GM12864 (cell line): ENCODE data around the gene WT1.

ENCODE experiments used
- DNase-seq: peaks from one replicate; pipeline ENCODE4 v3.0.0-alpha.2; 2011; ENCODE audit warnings: low read depth
- H3K4me3 ChIP-seq: 2 replicates; pipeline ENCODE4 v1.5.1; 2011; ENCODE audit warnings: mild to moderate bottlenecking, low read depth, low read length, control low read depth
- TF ChIP-seq, protein P1 (sequence below): IDR thresholded peaks from 2 replicates; pipeline ENCODE4 v1.5.1; 2011; ENCODE audit warnings: low read depth, mild to moderate bottlenecking, moderate library complexity, low read length, control low read depth, inconsistent platforms; ENCODE audit errors: missing control alignments

The WT1 gene

DNA sequence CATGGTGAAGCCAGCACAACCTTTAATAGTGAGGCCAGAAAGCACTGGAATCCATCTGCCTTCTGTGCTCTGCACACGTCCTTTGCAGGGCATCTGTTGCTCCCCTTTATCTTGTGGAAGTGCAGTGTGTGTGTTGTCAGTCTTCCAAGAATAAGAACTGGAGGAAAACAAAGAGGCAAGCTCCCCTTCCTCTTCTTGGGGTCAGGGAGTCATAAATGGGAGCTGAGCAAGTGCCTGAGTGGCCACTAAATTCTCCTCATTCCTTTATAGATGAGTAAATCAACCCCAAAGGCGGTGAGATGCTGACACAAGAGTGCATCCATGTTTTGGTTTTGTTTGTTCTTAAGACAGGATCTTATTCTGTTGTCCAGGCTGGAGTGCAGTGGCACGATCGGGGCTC lies 38.3 kb downstream of the WT1 start:
- H3K4me3 ChIP-seq = no peak overlapping the region
- DNase-seq = no peak
- TF ChIP-seq, protein P1, sequence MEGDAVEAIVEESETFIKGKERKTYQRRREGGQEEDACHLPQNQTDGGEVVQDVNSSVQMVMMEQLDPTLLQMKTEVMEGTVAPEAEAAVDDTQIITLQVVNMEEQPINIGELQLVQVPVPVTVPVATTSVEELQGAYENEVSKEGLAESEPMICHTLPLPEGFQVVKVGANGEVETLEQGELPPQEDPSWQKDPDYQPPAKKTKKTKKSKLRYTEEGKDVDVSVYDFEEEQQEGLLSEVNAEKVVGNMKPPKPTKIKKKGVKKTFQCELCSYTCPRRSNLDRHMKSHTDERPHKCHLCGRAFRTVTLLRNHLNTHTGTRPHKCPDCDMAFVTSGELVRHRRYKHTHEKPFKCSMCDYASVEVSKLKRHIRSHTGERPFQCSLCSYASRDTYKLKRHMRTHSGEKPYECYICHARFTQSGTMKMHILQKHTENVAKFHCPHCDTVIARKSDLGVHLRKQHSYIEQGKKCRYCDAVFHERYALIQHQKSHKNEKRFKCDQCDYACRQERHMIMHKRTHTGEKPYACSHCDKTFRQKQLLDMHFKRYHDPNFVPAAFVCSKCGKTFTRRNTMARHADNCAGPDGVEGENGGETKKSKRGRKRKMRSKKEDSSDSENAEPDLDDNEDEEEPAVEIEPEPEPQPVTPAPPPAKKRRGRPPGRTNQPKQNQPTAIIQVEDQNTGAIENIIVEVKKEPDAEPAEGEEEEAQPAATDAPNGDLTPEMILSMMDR = no peak

DNA sequence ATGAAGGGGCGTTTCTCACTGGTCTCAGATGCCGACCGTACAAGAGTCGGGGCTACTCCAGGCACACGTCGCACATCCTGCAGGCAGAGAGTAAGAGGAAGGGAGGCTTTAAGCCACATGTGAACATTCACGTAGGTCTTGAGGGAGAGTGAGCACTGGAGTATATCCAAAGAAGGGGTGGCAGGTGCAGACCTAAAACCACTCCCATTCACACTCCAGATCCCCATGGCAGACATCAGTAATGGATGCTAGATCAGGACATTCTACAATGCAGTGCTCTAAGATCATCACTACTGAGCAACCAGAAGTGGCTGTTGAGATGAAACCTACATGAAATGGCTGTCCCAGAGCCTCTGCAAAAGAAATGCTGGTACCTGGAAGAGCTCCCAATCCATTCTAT lies 39.0 kb downstream of the WT1 start:
- DNase-seq = no peak
- no peak overlapping the region for H3K4me3 ChIP-seq
- TF ChIP-seq, protein P1 = no peak

DNA sequence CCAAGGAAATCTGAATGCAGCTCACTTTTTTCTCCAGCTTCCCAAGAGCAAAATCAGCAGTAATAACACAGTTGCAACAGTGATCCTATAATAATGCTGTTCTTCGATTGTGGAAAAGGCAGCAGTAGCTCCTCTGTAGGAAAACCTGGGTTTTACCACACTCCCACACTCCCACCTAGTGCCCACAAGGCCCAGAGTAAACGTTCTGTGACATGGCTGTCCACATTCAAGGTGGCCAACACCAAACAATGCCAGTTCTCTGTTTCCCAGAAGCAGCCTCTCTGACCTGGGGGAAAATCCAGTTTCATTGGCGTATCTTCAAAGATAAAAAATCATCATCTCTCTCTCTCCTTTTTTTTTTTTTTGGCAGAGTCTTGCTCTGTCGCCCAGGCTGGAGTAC lies 40.2 kb downstream of the WT1 start:
- no peak overlapping the region for H3K4me3 ChIP-seq
- TF ChIP-seq, protein P1 = no peak
- no peak for DNase-seq

DNA sequence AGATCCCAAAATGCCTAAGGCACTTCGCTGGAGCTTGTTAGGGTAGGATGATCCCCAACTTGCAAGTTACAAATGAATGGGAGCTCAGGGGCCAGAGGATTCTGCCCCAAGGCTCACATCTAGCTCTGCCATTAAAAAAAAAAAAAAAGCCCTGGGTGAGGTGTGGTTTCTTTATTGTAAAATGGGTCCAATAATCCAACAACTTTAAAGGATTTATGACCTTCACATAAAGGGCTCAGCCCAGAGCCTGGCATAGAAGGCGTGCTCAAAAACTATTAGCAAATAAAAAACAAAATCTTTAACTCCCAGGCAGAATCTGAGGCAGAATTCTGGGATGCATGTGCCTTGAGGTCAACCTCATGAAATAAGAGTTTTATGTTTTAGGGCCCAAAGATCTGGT lies 42.5 kb downstream of the WT1 start:
- TF ChIP-seq, protein P1 = no peak
- no peak for DNase-seq
- H3K4me3 ChIP-seq = no peak overlapping the region

DNA sequence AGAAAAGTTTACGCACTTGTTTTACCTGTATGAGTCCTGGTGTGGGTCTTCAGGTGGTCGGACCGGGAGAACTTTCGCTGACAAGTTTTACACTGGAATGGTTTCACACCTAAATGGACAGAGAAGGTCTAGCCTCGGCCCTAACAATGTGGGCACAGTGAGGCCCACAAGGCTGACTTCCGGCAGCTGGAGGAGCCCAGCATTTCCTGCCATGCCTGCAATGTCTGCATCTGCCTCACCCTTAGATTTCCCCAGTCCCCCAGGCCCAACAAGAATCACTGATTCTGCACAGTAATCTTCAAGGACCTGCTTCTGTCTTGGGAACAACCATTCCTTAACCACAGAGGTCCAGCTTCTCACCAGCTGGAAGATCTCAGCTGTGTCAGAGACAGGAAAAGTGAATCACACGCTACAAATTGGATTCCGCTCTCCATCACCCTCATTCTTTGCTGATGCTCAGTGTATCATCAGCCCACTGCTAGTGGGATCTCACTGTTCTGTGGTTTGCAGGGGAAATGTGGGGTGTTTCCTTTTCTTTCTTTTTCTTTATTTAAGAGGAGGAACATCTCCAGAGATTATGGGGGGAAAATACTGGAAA lies 43.3 kb downstream of the WT1 start:
- H3K4me3 ChIP-seq = no peak overlapping the region
- TF ChIP-seq, protein P1 = no peak

DNA sequence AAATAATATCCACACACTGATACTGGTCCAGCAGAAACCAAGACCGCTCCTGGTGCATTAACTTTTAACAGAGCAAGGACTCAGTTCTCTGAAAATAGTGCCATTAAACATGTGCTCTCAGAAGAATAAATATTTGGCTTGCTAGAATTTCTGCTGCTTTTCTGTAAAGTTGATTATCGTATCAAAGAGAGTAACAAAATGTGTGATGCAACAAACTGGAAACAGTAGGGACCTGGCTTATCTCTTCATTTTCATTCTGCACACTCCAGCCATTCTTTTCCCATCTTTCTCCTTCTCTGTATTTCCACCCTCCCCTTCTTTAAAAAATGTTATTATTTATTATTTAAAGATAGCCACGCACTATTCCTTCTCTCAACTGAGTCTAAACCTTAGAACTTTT lies 43.9 kb downstream of the WT1 start:
- TF ChIP-seq, protein P1 = no peak
- no peak overlapping the region for H3K4me3 ChIP-seq
- DNase-seq = no peak

More for the DNA sequence above, 43.3 kb downstream of the WT1 start:
- no peak for DNase-seq

DNA sequence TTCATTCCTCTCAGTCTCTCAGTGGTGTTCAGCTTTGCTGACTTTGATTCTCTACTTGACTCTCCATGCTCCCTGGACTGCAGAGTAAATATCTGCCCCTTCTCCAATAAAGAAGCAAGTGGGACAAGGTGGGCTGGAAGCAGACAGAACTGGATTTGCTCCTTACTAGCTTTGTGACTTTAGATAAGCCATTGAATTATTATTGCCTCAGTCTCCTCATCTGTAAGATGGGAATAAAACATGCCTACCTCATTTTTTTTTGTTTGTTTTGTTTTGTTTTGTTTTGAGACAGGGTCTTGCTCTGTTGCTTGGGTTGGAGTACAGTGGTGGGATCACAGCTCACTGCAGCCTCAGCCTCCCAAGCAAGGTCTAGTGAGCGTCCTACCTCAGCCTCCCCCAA lies 44.6 kb downstream of the WT1 start:
- no peak for DNase-seq
- H3K4me3 ChIP-seq = no peak overlapping the region
- TF ChIP-seq, protein P1 = no peak
